ENCODE results near the gene TMIE. TPM values are rescaled to one million over a fixed set of nuclear protein-coding genes. Genes with fewer than 3 reads are reported as not detected.

Gene TMIE
- total and polyA plus RNA-seq, 12 donors: 0.30 to 21.4 (median 2.0) TPM

DNA sequence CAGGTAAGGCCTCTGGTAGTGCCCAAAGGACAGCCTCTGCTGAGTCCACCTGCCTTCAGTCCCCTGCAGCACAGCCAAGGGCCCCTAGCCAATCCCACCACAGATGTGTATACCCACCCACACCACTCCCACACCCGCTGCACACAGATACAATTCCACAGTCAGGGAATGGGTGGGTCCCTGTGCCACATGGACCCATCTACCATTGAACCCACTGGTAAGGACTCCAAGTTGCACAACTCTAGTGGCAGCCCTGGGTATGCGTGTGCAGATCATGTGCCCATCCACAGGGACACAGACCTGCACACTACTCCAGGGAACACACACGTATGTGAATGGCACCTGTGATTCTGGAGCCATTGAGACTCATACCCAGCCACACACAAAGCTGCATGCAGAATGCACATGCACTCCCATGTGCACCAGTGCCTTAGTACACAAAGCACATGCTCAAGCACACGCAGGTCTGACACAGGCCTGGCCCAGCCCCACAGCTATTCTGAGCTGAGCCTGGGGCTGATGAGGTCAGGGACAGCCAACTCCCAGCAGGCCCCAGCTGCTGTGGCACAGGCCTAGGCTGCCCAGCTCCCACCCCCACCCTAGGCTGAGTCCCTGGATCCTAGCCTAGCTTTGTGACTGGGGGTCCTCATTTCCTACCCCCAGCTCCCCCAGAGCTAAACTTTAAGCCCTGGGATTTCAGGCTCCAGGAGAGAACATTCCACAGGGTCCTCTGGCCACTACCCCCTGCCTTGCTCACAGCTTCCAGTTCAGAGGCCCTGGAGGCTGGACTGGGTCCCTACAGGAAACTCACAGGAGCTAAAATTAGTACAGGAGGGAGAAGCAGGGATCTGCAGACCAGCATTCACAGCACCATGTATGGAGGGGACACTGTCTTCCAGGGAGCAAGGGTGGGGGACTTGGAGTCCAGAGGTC lies 5.0 kb upstream of the TMIE start:
- Histone ChIP-seq H3K9me3 (replicated peaks in 1 of 3) (no peaks in the 10 kb centered on the region), H3K27ac (peak overlapping the region in 4 of 5 donors; percentile 16 to 82 (median 62)), H3K36me3 (replicated peaks in 1 of 2) (no peaks in the 10 kb centered on the region), H3K27me3 (no peaks in the 10 kb centered on the region), H3K4me3 (no peak overlapping the region), H3K4me1 (replicated peaks in 1 of 2) (peaks cover 38 to 72% of the 10 kb centered on the region in 2 donors)
- peak; percentile 59 to 90 (median 84) for DNase-seq
- WGBS, 4 donors: 67 to 85% (median 75%) methylated on average over 3 to 4 of the region's 4 CpGs
- TF ChIP-seq POLR2A (IDR thresholded peaks at IDR 0.05) (peak in 1 of 2 donors; percentile 9), CTCF (IDR thresholded peaks at IDR 0.05) (peak in 1 of 6 experiments; percentile 19)
- intact Hi-C loops (cut with DNase I): no loop called here

- Histone ChIP-seq H3K27ac (peak overlapping the region in 2 of 5 donors; percentile 44 to 85), H3K9me3 (replicated peaks in 1 of 3) (no peaks in the 10 kb centered on the region), H3K4me1 (replicated peaks in 1 of 2) (peaks cover 19 to 50% of the 10 kb centered on the region in 2 donors), H3K36me3 (replicated peaks in 1 of 2) (no peaks in the 10 kb centered on the region), H3K4me3 (no peak overlapping the region), H3K27me3 (no peaks in the 10 kb centered on the region)
- no peak for TF ChIP-seq CTCF (IDR thresholded peaks at IDR 0.05)
- no peak for TF ChIP-seq POLR2A (IDR thresholded peaks at IDR 0.05)
- intact Hi-C loops (cut with DNase I): loop anchor here (5.0 to 10.0 kb wide), 4 partner anchors 165 to 305 kb away; partner anchors contain the start of gene MYL3 (in 2 of the 2)
- peak in 6 of 7 donors; percentile 60 to 85 (median 73) for DNase-seq
- WGBS, 4 donors: 71 to 89% (median 79%) methylated on average over 4 to 8 of the region's 8 CpGs
Observed at GRCh38 chr3:46699676-46700523, 1.3 kb upstream of the TMIE start.

DNA sequence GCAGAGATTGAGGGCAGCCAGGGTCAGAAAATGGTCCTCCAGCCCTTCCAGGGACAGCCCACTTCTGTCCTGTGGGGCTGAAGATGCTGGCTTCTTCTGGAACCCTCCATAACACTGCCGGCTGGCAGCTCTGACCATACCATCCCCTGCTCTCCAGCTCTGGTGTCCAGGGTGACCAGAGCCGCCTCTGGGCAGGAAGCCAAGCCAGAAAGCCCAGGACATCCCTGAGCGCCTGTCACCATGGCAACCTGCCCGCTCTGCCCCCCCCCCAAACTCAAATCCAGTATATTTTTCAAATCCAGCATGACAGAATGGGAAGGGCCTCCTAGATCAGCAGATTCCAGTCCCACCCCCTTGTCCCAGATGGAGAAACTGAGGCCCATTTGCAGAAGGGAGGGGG lies 420 bp upstream of the TMIE start:
- no peaks in the 10 kb centered on the region for H3K36me3 ChIP-seq (replicated peaks in 1 of 2)
- peak overlapping the region in 1 of 4 donors; percentile 44 for H3K4me3 ChIP-seq

More for the DNA sequence above, 420 bp upstream of the TMIE start:
- intact Hi-C loops (cut with DNase I): loop anchor here (5.0 to 10.0 kb wide), 4 partner anchors 164 to 304 kb away; partner anchors contain the start of gene MYL3 (in 2 of the 2)
- Histone ChIP-seq H3K27ac (peak overlapping the region in 1 of 5 donors; percentile 85), H3K27me3 (no peaks in the 10 kb centered on the region), H3K9me3 (replicated peaks in 1 of 3) (no peaks in the 10 kb centered on the region), H3K4me1 (replicated peaks in 1 of 2) (peaks cover 13 to 42% of the 10 kb centered on the region in 2 donors)
- peak; percentile 70 to 96 (median 75) for DNase-seq
- 25 to 42% (median 25%) methylated on average over 3 to 4 of the region's 4 CpGs; no CpG with 5 or more reads in 1 of the 4 donors for WGBS, 4 donors
- TF ChIP-seq CTCF (IDR thresholded peaks at IDR 0.05) (no peak), POLR2A (IDR thresholded peaks at IDR 0.05) (no peak)

Measured in adrenal gland (tissue), 12 donors.